HCT116 (cell line): ENCODE results near the gene JSRP1. TPM values are rescaled to one million over a fixed set of nuclear protein-coding genes. Genes with fewer than 3 reads are reported as not detected.

Experiments used
- ATAC-seq: fragments of 200-7000 bp; cut with Tn5 transposase; 2 replicates; pipeline ENCODE4 v1.9.1; 2020; ENCODE audit warnings: mild to moderate bottlenecking, moderate library complexity
- BruUV-seq: library from RNA; stranded (reverse); fragments of 400-500 nt; replicated peaks from 2 replicates; lab custom pipeline; 2021; lab: Mats Ljungman, UMichigan
- CTCF ChIA-PET: fragments of 300-600 bp; sonication (Branson Sonifier 250); formaldehyde crosslinking; loops from one replicate; lab custom pipeline; 2021; ENCODE audit warnings: antibody characterized with exemption; lab: Charles Lee
- POLR2A ChIA-PET: fragments of 300-600, 350-600 bp; sonication (Branson Sonifier 250); formaldehyde crosslinking; loops from one replicate; lab custom pipeline; 2021; ENCODE audit warnings: antibody characterized with exemption; lab: Charles Lee
- RAD21 ChIA-PET, 2 experiments: fragments of 300-600 bp; sonication (Branson Sonifier 250); formaldehyde crosslinking; loops; one replicate each; lab custom pipeline; 2023; ENCODE audit warnings: low total read pairs in 2 of 2; ENCODE audit not compliant: uncharacterized antibody in 2 of 2, unreplicated experiment in 2 of 2, low non-redundant PET in 1 of 2; lab: Charles Lee
- DNase-seq: peaks from one replicate; pipeline ENCODE4 v3.0.0-alpha.2; 2010; ENCODE audit warnings: low read depth, low spot score
- H2AFZ ChIP-seq: fragments of 200-600 bp; shearing (Covaris generic), sonication (generic); 2 replicates; pipeline ENCODE4 v1.6.1; 2017; ENCODE audit warnings: low read depth, mixed run types, mixed read lengths, antibody characterized with exemption, low read length; ENCODE audit not compliant: poor library complexity, severe bottlenecking
- H3K27ac ChIP-seq: 2 replicates; pipeline ENCODE4 v1.5.1; 2012; ENCODE audit warnings: low read depth, low read length
- H3K27me3 ChIP-seq: fragments of 200-600 bp; sonication (generic); 2 replicates; pipeline ENCODE4 v1.6.1; 2016; ENCODE audit warnings: mixed run types, low read length, mixed read lengths; ENCODE audit not compliant: insufficient read depth
- H3K36me3 ChIP-seq, 2 experiments: fragments of 200-500 bp in 1 of 2; fragments of 200-600 bp in 1 of 2; sonication (Bioruptor generic) in 1 of 2; sonication (generic) in 1 of 2; 2 replicates each; pipeline versions ENCODE4 v1.5.1 to v1.6.1; 2014 to 2016; ENCODE audit warnings: low read length in 2 of 2, inconsistent platforms in 1 of 2, mixed read lengths in 1 of 2, mixed run types in 1 of 2; ENCODE audit not compliant: insufficient read depth in 2 of 2, control insufficient read depth in 1 of 2
- H3K4me1 ChIP-seq, 2 experiments: fragments of 200-600 bp in 1 of 2; sonication (generic) in 1 of 2; 2 replicates each; pipeline versions ENCODE4 v1.5.1 to v1.6.1; 2012 to 2017; ENCODE audit warnings: low read length in 2 of 2, inconsistent platforms in 1 of 2, mild to moderate bottlenecking in 1 of 2, mixed read lengths in 1 of 2, mixed run types in 1 of 2, moderate library complexity in 1 of 2; ENCODE audit not compliant: insufficient read depth in 2 of 2, control insufficient read depth in 1 of 2
- H3K4me2 ChIP-seq: fragments of 200-600 bp; sonication (generic); 2 replicates; pipeline ENCODE4 v1.6.1; 2017; ENCODE audit warnings: mixed run types, low read length, mixed read lengths
- H3K4me3 ChIP-seq, 2 experiments: fragments of 200-600 bp in 1 of 2; sonication (generic) in 1 of 2; replicated peaks in 1 of 2; 2 replicates each; pipeline ENCODE4 v1.5.1; 2011 to 2016; ENCODE audit warnings: low read length in 2 of 2, control low read depth in 1 of 2, low read depth in 1 of 2, mild to moderate bottlenecking in 1 of 2, mixed read lengths in 1 of 2, mixed run types in 1 of 2
- H3K79me2 ChIP-seq: fragments of 200-600 bp; sonication (generic); 2 replicates; pipeline ENCODE4 v1.6.1; 2017; ENCODE audit warnings: mild to moderate bottlenecking, mixed run types, low read length, moderate library complexity, mixed read lengths; ENCODE audit not compliant: insufficient read depth
- H3K9ac ChIP-seq: fragments of 200-600 bp; sonication (generic); 2 replicates; pipeline ENCODE4 v1.6.1; 2016; ENCODE audit warnings: low read length, mixed read lengths
- H3K9me2 ChIP-seq: fragments of 200-600 bp; sonication (generic), shearing (Covaris generic); 2 replicates; pipeline ENCODE4 v1.6.1; 2017; ENCODE audit warnings: mixed run types, mild to moderate bottlenecking, moderate library complexity; ENCODE audit not compliant: insufficient read depth
- H3K9me3 ChIP-seq, 2 experiments: fragments of 200-500 bp in 1 of 2; fragments of 200-600 bp in 1 of 2; sonication (Bioruptor generic) in 1 of 2; sonication (generic) in 1 of 2; 2 replicates each; pipeline ENCODE4 v1.6.1; 2014 to 2017; ENCODE audit warnings: low read length in 2 of 2, mixed read lengths in 2 of 2, inconsistent platforms in 1 of 2, low read depth in 1 of 2, mild to moderate bottlenecking in 1 of 2, mixed run types in 1 of 2, moderate library complexity in 1 of 2; ENCODE audit not compliant: control insufficient read depth in 1 of 2, insufficient read depth in 1 of 2
- H4K20me1 ChIP-seq: fragments of 200-600 bp; sonication (generic), shearing (Covaris generic); 2 replicates; pipeline ENCODE4 v1.6.1; 2017; ENCODE audit warnings: mixed run types, mild to moderate bottlenecking, moderate library complexity; ENCODE audit not compliant: insufficient read depth
- ATF3 ChIP-seq: IDR thresholded peaks from 2 replicates; pipeline ENCODE4 v1.6.1; 2012
- CBX3 ChIP-seq: IDR thresholded peaks from 2 replicates; pipeline ENCODE4 v1.6.1; 2012; ENCODE audit warnings: low read depth
- CTCF ChIP-seq, 3 experiments: fragments of 200-600 bp in 1 of 3; sonication (generic) in 1 of 3; IDR thresholded peaks in 2 of 3; conservative IDR thresholded peaks in 1 of 3; 2 replicates each; pipeline ENCODE4 v1.5.1; 2012 to 2017; ENCODE audit warnings: low read depth in 2 of 3, low read length in 2 of 3, antibody characterized with exemption in 1 of 3, borderline replicate concordance in 1 of 3, control low read depth in 1 of 3, mild to moderate bottlenecking in 1 of 3, mixed read lengths in 1 of 3, mixed run types in 1 of 3, moderate library complexity in 1 of 3; ENCODE audit not compliant: insufficient read depth in 1 of 3
- EGR1 ChIP-seq: IDR thresholded peaks from 2 replicates; pipeline ENCODE4 v1.6.1; 2012; ENCODE audit warnings: low read depth
- ELF1 ChIP-seq: IDR thresholded peaks from 2 replicates; pipeline ENCODE4 v1.6.1; 2012; ENCODE audit warnings: low read depth, borderline replicate concordance
- EZH2 ChIP-seq: fragments of 200-600 bp; sonication (generic); IDR thresholded peaks from 2 replicates; pipeline ENCODE4 v1.6.1; 2017; ENCODE audit warnings: antibody characterized with exemption, mixed run types
- EZH2phosphoT487 ChIP-seq: fragments of 200-600 bp; IDR thresholded peaks from 2 replicates; pipeline ENCODE4 v1.6.1; 2018; ENCODE audit warnings: antibody characterized with exemption, borderline replicate concordance
- FOSL1 ChIP-seq: IDR thresholded peaks from 2 replicates; pipeline ENCODE4 v1.6.1; 2012; ENCODE audit warnings: low read depth
- JUND ChIP-seq: IDR thresholded peaks from 2 replicates; pipeline ENCODE4 v1.6.1; 2012
- MAX ChIP-seq: IDR thresholded peaks from 2 replicates; pipeline ENCODE4 v1.6.1; 2012
- POLR2A ChIP-seq: IDR thresholded peaks from 2 replicates; pipeline ENCODE4 v1.7.0; 2011; ENCODE audit warnings: borderline replicate concordance; ENCODE audit not compliant: insufficient read depth, insufficient read length; ENCODE audit errors: extremely low read depth
- REST ChIP-seq: IDR thresholded peaks from 2 replicates; pipeline ENCODE4 v1.6.1; 2012; ENCODE audit warnings: low read depth
- SIN3A ChIP-seq: IDR thresholded peaks from 2 replicates; pipeline ENCODE4 v1.6.1; 2012; ENCODE audit warnings: low read depth
- SP1 ChIP-seq: IDR thresholded peaks from 2 replicates; pipeline ENCODE4 v1.6.1; 2012; ENCODE audit warnings: low read depth
- TCF7L2 ChIP-seq: IDR thresholded peaks from 2 replicates; pipeline ENCODE4 v1.7.0; 2011; ENCODE audit warnings: borderline replicate concordance, inconsistent platforms; ENCODE audit not compliant: insufficient read depth, insufficient read length; ENCODE audit errors: extremely low read depth
- YY1 ChIP-seq: IDR thresholded peaks from 2 replicates; pipeline ENCODE4 v1.6.1; 2011; ENCODE audit warnings: low read length, low read depth, moderate library complexity, mild to moderate bottlenecking; ENCODE audit not compliant: insufficient replicate concordance; ENCODE audit errors: extremely low read depth
- ZBTB33 ChIP-seq: IDR thresholded peaks from 2 replicates; pipeline ENCODE4 v1.6.1; 2011; ENCODE audit warnings: mild to moderate bottlenecking, low read length, moderate library complexity; ENCODE audit not compliant: insufficient replicate concordance; ENCODE audit errors: extremely low read depth
- ZNF274 ChIP-seq: fragments of 200-500 bp; sonication (Bioruptor generic); IDR thresholded peaks from 2 replicates; pipeline ENCODE4 v1.6.1; 2014; ENCODE audit warnings: mild to moderate bottlenecking, low read depth, low read length, inconsistent platforms
- intact Hi-C: fragments of 100-400 bp; cut with micrococcal nuclease; formaldehyde crosslinking; loops from 2 replicates; pipeline ENCODE4 v1.10.0; 2022
- total RNA-seq: library from RNA; stranded (reverse); gene quantifications from one replicate; pipeline ENCODE4 v1.2.1, GENCODE V29; 2021; ENCODE audit not compliant: unreplicated experiment

The JSRP1 gene
- total RNA-seq, 1 experiment from 2014 or later: 0.30 TPM

- no TSS peak for BruUV-seq
- Histone ChIP-seq H3K9me2 (no peaks in the 10 kb centered on the region), H2AFZ (no peak overlapping the region), H3K36me3 (peaks cover 12 to 28% of the 10 kb centered on the region in 2 experiments; a peak in 2 of 4 replicates), H3K79me2 (peaks cover 51% of the 10 kb centered on the region), H3K27me3 (no peaks in the 10 kb centered on the region), H4K20me1 (peaks cover 18% of the 10 kb centered on the region; the same call in 1 of the 2 replicates), H3K9me3 (no peaks in the 10 kb centered on the region), H3K4me1 (peaks cover 22 to 52% of the 10 kb centered on the region in 2 experiments), H3K9ac (peak overlapping the region; percentile 99), H3K27ac (peak overlapping the region; percentile 98), H3K4me3 (peak overlapping the region; percentile 97 to 98), H3K4me2 (peak overlapping the region; percentile 76)
- ChIA-PET RAD21 (no interaction called here), CTCF (interaction anchor here (1.4 kb wide), 1 partner anchor 9 kb away, joined by 4 read pairs; no protein-coding TSS in a partner anchor), POLR2A (interaction anchor here (0.8 to 1.3 kb wide), 4 partner anchors 8 to 129 kb away, joined by 3 to 4 read pairs (median 4); no protein-coding TSS in a partner anchor)
- ATAC-seq (no peak), DNase-seq (no peak)
- TF ChIP-seq JUND (no peak), CBX3 (no peak), YY1 (no peak), EGR1 (no peak), SP1 (no peak), ZNF274 (no peak), ZBTB33 (no peak), REST (no peak), ELF1 (no peak), CTCF (IDR thresholded peaks at IDR 0.05 in 2 of 3, conservative IDR thresholded peaks at IDR 0.05 in 1 of 3; ENCODE audit: borderline replicate concordance in 1 of 3, insufficient read depth in 1 of 3, low read depth in 2 of 3, low read length in 2 of 3) (no peak), MAX (no peak), EZH2 (no peak), FOSL1 (no peak), EZH2phosphoT487 (no peak), POLR2A (no peak), SIN3A (no peak), TCF7L2 (no peak), ATF3 (no peak)
- intact Hi-C loops: no loop called here
These were observed 13.9 kb upstream of the JSRP1 start for GRCh38 chr19:2270157-2270422.
